Fibroblast of pulmonary artery (primary cell): ENCODE measurements around the gene SDCCAG8.
A peak's percentile ranks its signal among the peaks of the same experiment; 100 is the strongest.

Experiments used
- DNase-seq: peaks from one replicate; pipeline ENCODE4 v3.0.0-alpha.2; 2010; ENCODE audit warnings: low read depth
- H3K4me3 ChIP-seq: replicated peaks from 2 replicates; pipeline ENCODE4 v1.5.1; 2011; ENCODE audit warnings: low read depth, mild to moderate bottlenecking, control low read depth, low read length, moderate library complexity
- CTCF ChIP-seq: IDR thresholded peaks from 2 replicates; pipeline ENCODE4 v1.5.1; 2011; ENCODE audit warnings: mild to moderate bottlenecking, control low read depth, low read length, inconsistent platforms; ENCODE audit errors: missing control alignments

Gene SDCCAG8

GRCh38 chr1:243482141-243483022 is 226.5 kb downstream of the SDCCAG8 start:
- TF ChIP-seq CTCF, result no peak
- DNase-seq, result peak; percentile 85
- H3K4me3 ChIP-seq, result no peak overlapping the region

GRCh38 chr1:243483071-243483771 is 227.4 kb downstream of the SDCCAG8 start:
- no peak for TF ChIP-seq CTCF
- H3K4me3 ChIP-seq, result no peak overlapping the region
- no peak for DNase-seq

GRCh38 chr1:243483952-243484351 is 228.1 kb downstream of the SDCCAG8 start:
- H3K4me3 ChIP-seq, result no peak overlapping the region
- no peak for DNase-seq
- TF ChIP-seq CTCF, result no peak

- no peak for TF ChIP-seq CTCF
- DNase-seq, result no peak
- H3K4me3 ChIP-seq, result no peak overlapping the region
These were observed 231.3 kb downstream of the SDCCAG8 start for GRCh38 chr1:243487036-243487648.

- TF ChIP-seq CTCF, result no peak
- H3K4me3 ChIP-seq, result no peak overlapping the region
- DNase-seq, result no peak
These were observed 231.9 kb downstream of the SDCCAG8 start for GRCh38 chr1:243487649-243488227.

- TF ChIP-seq CTCF, result no peak
- H3K4me3 ChIP-seq, result no peak overlapping the region
- no peak for DNase-seq
These were observed 232.8 kb downstream of the SDCCAG8 start for GRCh38 chr1:243488459-243489157.
